ENCODE results near the gene ACSS1. TPM values are rescaled to one million over a fixed set of nuclear protein-coding genes. Genes with fewer than 3 reads are reported as not detected.

The ACSS1 gene
- total and polyA plus RNA-seq, 2 of the 8 experiments (the other 6 are each of a cell fraction or from before 2014, with no cell fraction given) = 2.6 to 3.4 TPM

GRCh38 chr20:24977797-24978196, 80.1 kb downstream of the ACSS1 start:
- no peak overlapping the region for H3K27ac ChIP-seq (ENCODE audit: low read depth, low read length)
- H2BK5ac ChIP-seq (ENCODE audit: low read depth, low read length) = no peak overlapping the region
- no peaks in the 10 kb centered on the region for H3K27me3 ChIP-seq (replicated peaks in 1 of 4; ENCODE audit: control insufficient read depth in 3 of 4, extremely low read depth in 1 of 4, insufficient read depth in 3 of 4, low read length in 3 of 4)
- no peak overlapping the region for H3K4ac ChIP-seq (replicated peaks; ENCODE audit: insufficient read length, low read depth, low read length)
- H3K18ac ChIP-seq (ENCODE audit: extremely low read depth, low read length) = no peak overlapping the region
- H3K23me2 ChIP-seq (ENCODE audit: low read depth, low read length) = no peaks in the 10 kb centered on the region
- no peak overlapping the region for H3K14ac ChIP-seq (ENCODE audit: insufficient read length)
- H3K9me3 ChIP-seq (ENCODE audit: insufficient read depth in 2 of 2, low read depth in 1 of 2, low read length in 1 of 2) = peaks cover 8 to 9% of the 10 kb centered on the region in 2 experiments; a peak in 3 of 4 replicates
- peaks cover 2% of the 10 kb centered on the region; the same call in 1 of the 2 replicates for H3K79me1 ChIP-seq (ENCODE audit: low read depth, low read length)
- no peak overlapping the region for H3K4me2 ChIP-seq (ENCODE audit: insufficient read depth in 1 of 2, low read depth in 2 of 2, low read length in 2 of 2)
- no peak overlapping the region for H3K56ac ChIP-seq (replicated peaks; ENCODE audit: insufficient read length, low read depth, low read length)
- FAIRE-seq (no peak), DNase-seq (ENCODE audit: low read depth in 1 of 2, low spot score in 2 of 2) (no peak)
- no peak overlapping the region for H2BK120ac ChIP-seq (replicated peaks; ENCODE audit: low read depth, low read length)
- H4K5ac ChIP-seq (ENCODE audit: insufficient read length, low read depth, low read length) = no peak overlapping the region
- H2AK5ac ChIP-seq (ENCODE audit: low read depth, low read length) = no peak overlapping the region
- no peaks in the 10 kb centered on the region for H4K20me1 ChIP-seq (replicated peaks in 1 of 2; ENCODE audit: control insufficient read depth in 1 of 2, insufficient read depth in 2 of 2, low read length in 2 of 2)
- CTCF ChIA-PET (ENCODE audit: partially characterized antibody) = interaction anchor here (0.9 kb wide), 1 partner anchor 47 kb away, joined by 3 read pairs; no protein-coding TSS in a partner anchor
- H3K4me3 ChIP-seq (ENCODE audit: extremely low read depth in 1 of 4, insufficient read depth in 2 of 4, low read depth in 3 of 4, low read length in 4 of 4) = no peak overlapping the region
- no peak overlapping the region for H3K23ac ChIP-seq (ENCODE audit: insufficient read length)
- no peak overlapping the region for H4K8ac ChIP-seq (ENCODE audit: extremely low read depth, insufficient read depth, low read length)
- POLR2A ChIA-PET (ENCODE audit: partially characterized antibody) = no interaction called here
- H2BK20ac ChIP-seq (ENCODE audit: low read length) = no peak overlapping the region
- H2AFZ ChIP-seq (ENCODE audit: low read length) = no peak overlapping the region
- H3K4me1 ChIP-seq (replicated peaks in 1 of 4; ENCODE audit: control insufficient read depth in 3 of 4, insufficient read depth in 4 of 4, low read length in 3 of 4) = no peaks in the 10 kb centered on the region
- H2BK12ac ChIP-seq (ENCODE audit: low read depth, low read length) = no peak overlapping the region
- no peak overlapping the region for H3K9ac ChIP-seq (replicated peaks in 1 of 4; ENCODE audit: extremely low read depth in 1 of 4, low read depth in 3 of 4, low read length in 3 of 4)
- TF ChIP-seq SP2 (IDR thresholded peaks at IDR 0.05; ENCODE audit: low read length) (no peak), RBBP5 (IDR thresholded peaks at IDR 0.05; ENCODE audit: borderline replicate concordance, low read depth, low read length) (no peak), SP4 (IDR thresholded peaks at IDR 0.05; ENCODE audit: low read length) (no peak), GTF2F1 (IDR thresholded peaks at IDR 0.05; ENCODE audit: borderline replicate concordance, low read depth, low read length) (no peak), CTCF (IDR thresholded peaks at IDR 0.05; ENCODE audit: control extremely low read depth in 1 of 3, insufficient read depth in 1 of 3, low read depth in 1 of 3, low read length in 3 of 3) (no peak), EGR1 (IDR thresholded peaks at IDR 0.05; ENCODE audit: borderline replicate concordance, low read depth, low read length) (no peak), MAFK (IDR thresholded peaks at IDR 0.05; ENCODE audit: low read depth, low read length) (no peak)
- H2BK15ac ChIP-seq (ENCODE audit: low read length) = no peak overlapping the region
- H3K79me2 ChIP-seq (ENCODE audit: control insufficient read depth in 1 of 2, insufficient read depth in 2 of 2, low read length in 2 of 2) = peaks cover 0 to 5% of the 10 kb centered on the region in 2 experiments; a peak in 1 of 4 replicates
- 100% methylated on average over 3 of the region's 3 CpGs; no CpG with 5 or more reads in 1 of the 2 experiments for WGBS, 2 experiments (ENCODE audit: extremely low coverage in 1 of 2, insufficient coverage in 1 of 2, insufficient read length in 1 of 2, insufficient replicate concordance in 2 of 2, low coverage in 1 of 2, low lambda C conversion rate in 2 of 2, missing lambda C conversion rate in 1 of 2)
- H3K36me3 ChIP-seq (ENCODE audit: control insufficient read depth in 2 of 4, insufficient read depth in 4 of 4, low read length in 3 of 4) = peaks cover 0 to 30% (median 10%) of the 10 kb centered on the region in 4 experiments; a peak in 6 of 8 replicates
- H4K91ac ChIP-seq (replicated peaks; ENCODE audit: insufficient read length, low read length) = no peak overlapping the region
